Left lung (tissue), 10 donors: ENCODE measurements around the gene ZBTB25. TPM values are rescaled to one million over a fixed set of nuclear protein-coding genes. Genes with fewer than 3 reads are reported as not detected.

ENCODE experiments used
- ATAC-seq: fragments of 200-7000 bp; cut with Tn5 transposase; one replicate; pipeline ENCODE4 v1.9.1; 2020; ENCODE audit warnings: moderate library complexity
- DNase-seq, 4 donors: peaks; one replicate each; pipeline ENCODE4 v3.0.0-alpha.2; 2013 to 2020
- H3K27ac ChIP-seq, 2 donors: fragments of 200-600 bp; sonication (generic) in 1 of 2; one replicate each; pipeline versions ENCODE4 v1.5.0 to v1.8.0; 2020 to 2021
- H3K27me3 ChIP-seq, 2 donors: fragments of 200-600 bp; sonication (generic) in 1 of 2; one replicate each; pipeline versions ENCODE4 v1.5.0 to v1.8.0; 2020 to 2021
- H3K36me3 ChIP-seq, 2 donors: fragments of 200-600 bp; sonication (generic) in 1 of 2; one replicate each; pipeline versions ENCODE4 v1.5.0 to v1.8.0; 2020 to 2021
- H3K4me1 ChIP-seq, 2 donors: fragments of 200-600 bp; one replicate each; pipeline ENCODE4 v1.8.0; 2021
- H3K4me3 ChIP-seq, 2 donors: fragments of 200-600 bp; sonication (generic) in 1 of 2; one replicate each; pipeline versions ENCODE4 v1.5.0 to v1.8.0; 2020 to 2021; ENCODE audit warnings: mild to moderate bottlenecking in 1 of 2
- H3K9me3 ChIP-seq, 2 donors: fragments of 200-600 bp; sonication (generic) in 1 of 2; one replicate each; pipeline versions ENCODE4 v1.5.0 to v1.8.0; 2020 to 2021
- intact Hi-C, 2 donors: fragments of 100-400 bp; cut with DNase I; formaldehyde crosslinking; loops; one replicate each; pipeline versions ENCODE4 v1.11.2 to v1.14.2; 2022
- polyA plus RNA-seq, 6 donors: library from polyadenylated mRNA; unstranded; fragments of 120-200 nt; gene quantifications; one replicate each; pipeline ENCODE4 v1.2.1, GENCODE V29; 2013; ENCODE audit not compliant: insufficient read length in 6 of 6
- total RNA-seq, 2 donors: library from RNA; stranded (reverse); fragmentation: NEBNext Ultra II Directional; extraction: Animal tissue kit (Norgen Biotek cat#: 25700); gene quantifications; one replicate each; pipeline ENCODE4 v1.2.1, GENCODE V29; 2021
- TF ChIP-seq, protein P1 (sequence below), 2 donors: fragments of 200-600 bp; sonication (generic) in 1 of 2; IDR thresholded peaks; one replicate each; pipeline versions ENCODE4 v1.5.0 to v1.8.0; 2021; ENCODE audit warnings: antibody characterized with exemption in 2 of 2
- donor health status: DM: no; HTN: yes; CAD: no.
- donor health status: DM: no; HTN: no; CAD: no.

ZBTB25 gene
- total and polyA plus RNA-seq, 8 donors: 10.1 to 18.5 (median 13.7) TPM

DNA sequence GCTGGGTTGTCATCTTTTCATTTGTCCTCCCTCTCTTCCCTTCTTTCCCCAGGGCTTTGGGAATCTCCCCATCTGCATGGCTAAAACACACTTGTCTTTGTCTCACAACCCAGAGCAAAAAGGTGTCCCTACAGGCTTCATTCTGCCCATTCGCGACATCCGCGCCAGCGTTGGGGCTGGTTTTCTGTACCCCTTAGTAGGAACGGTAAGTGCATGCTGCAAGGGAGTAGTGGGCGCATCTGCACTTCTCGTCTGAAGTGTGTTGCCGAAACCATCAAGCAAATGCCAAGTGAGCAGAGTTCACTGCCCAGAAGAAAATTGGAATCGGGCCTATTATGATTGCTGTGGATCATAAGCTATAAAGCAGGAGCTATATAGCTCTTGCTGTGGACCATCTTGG is 49.0 kb downstream of the ZBTB25 start:
- TF ChIP-seq, protein P1, sequence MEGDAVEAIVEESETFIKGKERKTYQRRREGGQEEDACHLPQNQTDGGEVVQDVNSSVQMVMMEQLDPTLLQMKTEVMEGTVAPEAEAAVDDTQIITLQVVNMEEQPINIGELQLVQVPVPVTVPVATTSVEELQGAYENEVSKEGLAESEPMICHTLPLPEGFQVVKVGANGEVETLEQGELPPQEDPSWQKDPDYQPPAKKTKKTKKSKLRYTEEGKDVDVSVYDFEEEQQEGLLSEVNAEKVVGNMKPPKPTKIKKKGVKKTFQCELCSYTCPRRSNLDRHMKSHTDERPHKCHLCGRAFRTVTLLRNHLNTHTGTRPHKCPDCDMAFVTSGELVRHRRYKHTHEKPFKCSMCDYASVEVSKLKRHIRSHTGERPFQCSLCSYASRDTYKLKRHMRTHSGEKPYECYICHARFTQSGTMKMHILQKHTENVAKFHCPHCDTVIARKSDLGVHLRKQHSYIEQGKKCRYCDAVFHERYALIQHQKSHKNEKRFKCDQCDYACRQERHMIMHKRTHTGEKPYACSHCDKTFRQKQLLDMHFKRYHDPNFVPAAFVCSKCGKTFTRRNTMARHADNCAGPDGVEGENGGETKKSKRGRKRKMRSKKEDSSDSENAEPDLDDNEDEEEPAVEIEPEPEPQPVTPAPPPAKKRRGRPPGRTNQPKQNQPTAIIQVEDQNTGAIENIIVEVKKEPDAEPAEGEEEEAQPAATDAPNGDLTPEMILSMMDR (IDR thresholded peaks at IDR 0.05): no peak
- no peak overlapping the region for H3K27ac ChIP-seq
- intact Hi-C loops: no loop called here
- peaks cover 0 to 67% of the 10 kb centered on the region in 2 donors for H3K36me3 ChIP-seq
- DNase-seq (no peak), ATAC-seq (no peak)
- no peaks in the 10 kb centered on the region for H3K9me3 ChIP-seq
- H3K27me3 ChIP-seq: no peaks in the 10 kb centered on the region
- peaks cover 0 to 9% of the 10 kb centered on the region in 2 donors for H3K4me1 ChIP-seq
- H3K4me3 ChIP-seq: no peak overlapping the region

DNA sequence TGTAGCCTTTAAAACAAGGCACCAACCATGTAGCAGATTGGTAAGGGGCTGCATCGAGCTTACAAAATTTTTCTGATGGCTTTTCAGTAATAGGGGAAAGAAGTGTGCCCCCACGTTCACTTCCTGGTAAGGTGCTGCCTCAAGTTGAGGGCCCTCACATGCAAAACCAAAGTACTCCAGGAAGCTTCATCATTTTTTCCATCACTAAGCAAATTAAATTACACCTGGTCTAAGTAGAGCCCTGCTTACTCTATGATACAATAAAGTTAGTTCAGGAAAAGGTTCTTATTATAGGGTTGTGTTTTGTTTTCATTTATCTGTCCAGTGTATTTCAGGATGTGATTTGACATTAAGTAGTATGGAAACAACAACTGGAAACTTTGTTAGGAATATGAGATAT is 53.4 kb downstream of the ZBTB25 start:
- Histone ChIP-seq H3K27me3 (no peaks in the 10 kb centered on the region), H3K4me3 (no peak overlapping the region), H3K9me3 (no peaks in the 10 kb centered on the region), H3K4me1 (no peaks in the 10 kb centered on the region), H3K36me3 (peaks cover 0 to 74% of the 10 kb centered on the region in 2 donors), H3K27ac (no peak overlapping the region)
- TF ChIP-seq, protein P1 (IDR thresholded peaks at IDR 0.05): no peak
- ATAC-seq (no peak), DNase-seq (no peak)
- intact Hi-C loops: no loop called here

DNA sequence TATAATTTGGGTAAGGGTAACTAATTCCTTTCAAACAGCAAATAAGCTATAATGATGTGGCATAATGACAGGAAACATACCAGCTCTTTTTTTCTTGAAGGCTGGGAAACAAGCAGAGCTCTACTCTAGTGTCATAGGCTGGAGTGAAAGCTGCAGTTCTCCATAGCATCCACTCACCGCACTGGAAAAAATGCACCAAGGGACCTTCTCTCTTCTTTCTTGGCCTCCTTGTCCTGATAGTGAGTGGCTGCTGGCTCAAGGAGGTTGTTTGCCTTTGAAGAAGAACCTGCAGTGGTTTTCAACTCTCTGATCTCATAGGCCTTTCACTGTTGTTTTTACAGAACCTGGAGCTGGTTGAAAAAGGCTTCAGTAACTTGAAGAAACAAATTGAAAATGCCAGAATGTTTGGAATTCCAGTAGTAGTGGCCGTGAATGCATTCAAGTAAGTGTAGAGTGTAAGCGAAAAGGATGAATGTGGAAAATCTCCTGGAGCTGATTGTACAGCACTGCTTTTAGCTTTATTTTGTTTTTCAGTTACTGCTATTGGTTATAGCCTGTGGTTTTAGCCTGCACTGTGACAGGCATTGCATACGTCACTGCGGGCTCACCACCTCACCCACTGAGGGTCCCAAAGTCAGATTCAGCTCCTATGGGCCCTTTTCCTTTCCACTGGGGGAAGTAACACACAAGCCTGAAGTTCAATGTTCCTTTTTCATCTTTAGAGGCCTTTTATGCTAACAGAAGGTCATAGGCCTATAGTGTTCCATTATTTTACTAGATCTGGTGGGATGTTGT is 55.6 kb downstream of the ZBTB25 start:
- TF ChIP-seq, protein P1 (IDR thresholded peaks at IDR 0.05): no peak
- DNase-seq: peak in 1 of 4 donors; percentile 29
- Histone ChIP-seq H3K4me1 (no peaks in the 10 kb centered on the region), H3K36me3 (peaks cover 0 to 73% of the 10 kb centered on the region in 2 donors), H3K27me3 (no peaks in the 10 kb centered on the region), H3K27ac (no peak overlapping the region), H3K9me3 (no peaks in the 10 kb centered on the region), H3K4me3 (no peak overlapping the region)
- intact Hi-C loops: no loop called here
- ATAC-seq: no peak

DNA sequence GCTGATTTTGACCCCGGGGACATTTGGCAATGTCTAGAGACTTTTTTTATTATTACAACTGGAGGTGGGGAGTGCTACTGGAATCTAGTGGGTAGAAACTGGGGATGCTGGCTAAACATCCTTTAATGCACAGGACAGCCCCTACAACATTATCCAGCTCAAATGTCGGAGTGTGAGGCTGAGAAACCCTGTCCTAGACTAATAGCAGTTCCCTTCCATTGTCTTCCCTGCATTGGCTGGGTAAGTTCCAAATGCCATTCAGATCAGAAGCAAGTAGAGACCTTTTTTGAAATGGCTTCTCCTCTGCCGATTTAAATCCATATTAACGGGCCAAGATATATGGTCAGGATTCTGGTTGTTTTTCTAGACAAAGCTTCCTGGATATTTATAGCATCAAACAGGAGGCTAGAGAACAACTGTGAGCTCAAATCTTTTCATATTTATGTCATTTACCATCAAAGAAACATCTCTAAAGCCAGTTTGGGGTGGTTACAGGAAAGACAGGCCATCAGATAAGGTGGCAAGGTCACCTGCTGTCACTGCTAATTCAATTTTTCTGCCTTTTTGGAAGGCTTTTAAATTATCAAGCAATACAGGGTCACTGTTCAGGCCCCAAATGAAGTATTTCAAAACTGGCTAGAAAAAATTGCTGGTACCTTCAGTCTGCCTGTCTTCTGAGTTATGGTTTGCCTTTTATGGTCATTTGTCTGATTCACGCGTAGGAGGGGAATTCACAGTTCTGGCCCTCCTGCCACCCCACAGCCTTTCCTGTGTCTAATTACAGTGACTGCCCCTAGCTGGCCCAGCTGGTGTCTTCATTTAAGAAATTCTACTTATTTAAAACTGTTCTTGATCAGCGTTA is 58.4 kb downstream of the ZBTB25 start:
- H3K36me3 ChIP-seq: peaks cover 0 to 71% of the 10 kb centered on the region in 2 donors
- TF ChIP-seq, protein P1 (IDR thresholded peaks at IDR 0.05): no peak
- DNase-seq (no peak), ATAC-seq (peak; percentile 42)
- H3K27ac ChIP-seq: no peak overlapping the region
- no peaks in the 10 kb centered on the region for H3K9me3 ChIP-seq
- intact Hi-C loops: no loop called here
- no peaks in the 10 kb centered on the region for H3K4me1 ChIP-seq
- no peaks in the 10 kb centered on the region for H3K27me3 ChIP-seq
- no peak overlapping the region for H3K4me3 ChIP-seq

- Histone ChIP-seq H3K27me3 (no peaks in the 10 kb centered on the region), H3K36me3 (peaks cover 0 to 67% of the 10 kb centered on the region in 2 donors), H3K27ac (no peak overlapping the region), H3K4me3 (no peak overlapping the region), H3K9me3 (no peaks in the 10 kb centered on the region), H3K4me1 (no peaks in the 10 kb centered on the region)
- TF ChIP-seq, protein P1 (IDR thresholded peaks at IDR 0.05): no peak
- intact Hi-C loops: no loop called here
- ATAC-seq: no peak
- DNase-seq: no peak
These were observed 59.5 kb downstream of the ZBTB25 start for GRCh38 chr14:64444140-64444539.
